Measurements from ENCODE around the gene NOS1AP.
"Not testable (repeated sequence)": the region's sequence is repeated elsewhere in the genome, so short reads cannot be mapped to it uniquely, and the experiment has no call there.

Gene NOS1AP

GRCh38 chr1:162069334-162070093 is at the start of gene NOS1AP:
Gene NOS1AP, plus strand, starts transcription at chr1:162069691. Its CDS starts 487 bp downstream, at chr1:162070178.
- FAIRE-seq = no peak

- no peak for FAIRE-seq
These were observed 49.3 kb upstream of the NOS1AP start for GRCh38 chr1:162020150-162020549.

- no peak for FAIRE-seq
These were observed 48.4 kb upstream of the NOS1AP start for GRCh38 chr1:162021124-162021523.

GRCh38 chr1:162022626-162023025 is 46.9 kb upstream of the NOS1AP start:
- no peak for FAIRE-seq

- FAIRE-seq = no peak
These were observed 46.3 kb upstream of the NOS1AP start for GRCh38 chr1:162023181-162023546.

- no peak for FAIRE-seq
These were observed 45.7 kb upstream of the NOS1AP start, which contains the start of gene OLFML2B for GRCh38 chr1:162023547-162024501. Gene OLFML2B, minus strand, starts transcription at chr1:162023869. Its CDS starts 439 bp downstream, at chr1:162023430.

GRCh38 chr1:162025541-162025940 is 44.0 kb upstream of the NOS1AP start:
- FAIRE-seq = no peak

- no peak for FAIRE-seq
These were observed 42.6 kb upstream of the NOS1AP start for GRCh38 chr1:162026881-162027280.

- no peak for FAIRE-seq
These were observed 40.8 kb upstream of the NOS1AP start for GRCh38 chr1:162028726-162029125.

GRCh38 chr1:162029157-162029556 is 40.3 kb upstream of the NOS1AP start:
- no peak for FAIRE-seq

GRCh38 chr1:162030759-162031280 is 38.7 kb upstream of the NOS1AP start:
- no peak for FAIRE-seq

GRCh38 chr1:162033428-162033827 is 36.1 kb upstream of the NOS1AP start:
- FAIRE-seq = no peak

- no peak for FAIRE-seq
These were observed 34.2 kb upstream of the NOS1AP start for GRCh38 chr1:162035241-162035640.

GRCh38 chr1:162036163-162036562 is 33.3 kb upstream of the NOS1AP start:
- FAIRE-seq = no peak

GRCh38 chr1:162038624-162039023 is 30.9 kb upstream of the NOS1AP start:
- no peak for FAIRE-seq

- FAIRE-seq = no peak
These were observed 29.5 kb upstream of the NOS1AP start for GRCh38 chr1:162040001-162040400.

GRCh38 chr1:162040657-162041056 is 28.8 kb upstream of the NOS1AP start:
- FAIRE-seq = no peak

- no peak for FAIRE-seq
These were observed 27.1 kb upstream of the NOS1AP start for GRCh38 chr1:162042361-162042760.

GRCh38 chr1:162046921-162047320 is 22.6 kb upstream of the NOS1AP start:
- no peak for FAIRE-seq

GRCh38 chr1:162053949-162054348 is 15.5 kb upstream of the NOS1AP start:
- FAIRE-seq = not testable (repeated sequence)

GRCh38 chr1:162055062-162055461 is 14.4 kb upstream of the NOS1AP start:
- FAIRE-seq = no peak

GRCh38 chr1:162056043-162056442 is 13.4 kb upstream of the NOS1AP start:
- FAIRE-seq = no peak

- no peak for FAIRE-seq
These were observed 12.9 kb upstream of the NOS1AP start for GRCh38 chr1:162056579-162056978.

Measured in colon (tissue), 2 donors.